Right renal pelvis (tissue), 4 donors: ENCODE results near the gene HLA-G. TPM values are rescaled to one million over a fixed set of nuclear protein-coding genes. Genes with fewer than 3 reads are reported as not detected.
"Not testable (repeated sequence)": the region's sequence is repeated elsewhere in the genome, so short reads cannot be mapped to it uniquely, and the experiment has no call there.

Experiments used
- DNase-seq, 4 donors: peaks; one replicate each; pipeline ENCODE4 v3.0.0-alpha.2; 2013; ENCODE audit warnings: low read depth in 4 of 4, low spot score in 3 of 4, missing footprints in 1 of 4
- polyA plus RNA-seq, 4 donors: library from polyadenylated mRNA; unstranded; fragments of 120-200 nt; gene quantifications; one replicate each; pipeline ENCODE4 v1.2.1, GENCODE V29; 2013; ENCODE audit not compliant: insufficient read length in 4 of 4

Gene HLA-G
- 10 to 100 TPM in 1 of 4 donors, 1 to 10 TPM in 2, under 1 TPM in 1; 0.53 to 11.2 (median 4.6) TPM for polyA plus RNA-seq

GRCh38 chr6:29827579-29828470 is at the start of gene HLA-G:
Gene HLA-G, plus strand, starts transcription at chr6:29827825. Its CDS starts 20 bp downstream, at chr6:29827845.
- no peak for DNase-seq

GRCh38 chr6:29780019-29780698 is 47.5 kb upstream of the HLA-G start:
- DNase-seq, result not testable (repeated sequence)

DNA sequence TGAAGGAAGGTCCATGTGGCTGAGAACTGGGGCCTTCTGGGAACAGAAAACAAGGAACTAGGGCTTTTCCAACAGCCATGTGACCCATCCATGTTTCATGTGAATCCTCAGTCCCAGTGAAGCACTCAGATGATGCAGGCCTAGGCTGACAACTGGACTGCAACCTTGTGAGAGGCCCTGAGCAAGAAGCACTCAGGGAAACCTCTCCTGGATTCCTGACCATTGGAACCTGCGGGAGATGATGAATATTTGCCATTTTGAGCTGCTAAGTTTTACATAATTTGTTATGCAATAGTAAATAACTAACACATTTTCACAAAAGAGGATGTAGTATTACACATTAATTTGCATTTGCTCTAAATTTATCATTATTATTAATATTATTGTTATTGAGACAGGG is 38.4 kb upstream of the HLA-G start:
- no peak for DNase-seq

GRCh38 chr6:29790626-29791025 is 37.0 kb upstream of the HLA-G start:
- DNase-seq, result no peak

DNA sequence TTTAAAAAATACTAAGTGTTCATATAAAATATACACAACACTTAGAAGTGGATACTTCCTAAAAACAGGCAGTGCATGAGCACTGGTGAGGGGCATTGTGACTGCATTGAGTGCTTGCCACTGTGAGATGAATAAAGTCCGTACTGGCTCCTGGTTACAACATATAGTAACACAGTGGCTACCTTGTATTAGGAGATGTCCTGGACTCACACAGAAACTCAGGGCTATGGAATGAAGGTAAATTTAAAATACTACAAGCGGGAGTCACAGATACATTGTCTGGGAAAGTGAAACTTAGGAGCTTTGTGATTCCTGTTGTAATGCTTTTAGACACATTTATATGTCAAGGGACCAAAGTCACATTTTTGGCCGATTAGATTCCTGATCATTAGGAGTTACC is 36.5 kb upstream of the HLA-G start:
- no peak for DNase-seq

GRCh38 chr6:29791786-29792122 is 35.9 kb upstream of the HLA-G start:
- DNase-seq, result no peak

DNA sequence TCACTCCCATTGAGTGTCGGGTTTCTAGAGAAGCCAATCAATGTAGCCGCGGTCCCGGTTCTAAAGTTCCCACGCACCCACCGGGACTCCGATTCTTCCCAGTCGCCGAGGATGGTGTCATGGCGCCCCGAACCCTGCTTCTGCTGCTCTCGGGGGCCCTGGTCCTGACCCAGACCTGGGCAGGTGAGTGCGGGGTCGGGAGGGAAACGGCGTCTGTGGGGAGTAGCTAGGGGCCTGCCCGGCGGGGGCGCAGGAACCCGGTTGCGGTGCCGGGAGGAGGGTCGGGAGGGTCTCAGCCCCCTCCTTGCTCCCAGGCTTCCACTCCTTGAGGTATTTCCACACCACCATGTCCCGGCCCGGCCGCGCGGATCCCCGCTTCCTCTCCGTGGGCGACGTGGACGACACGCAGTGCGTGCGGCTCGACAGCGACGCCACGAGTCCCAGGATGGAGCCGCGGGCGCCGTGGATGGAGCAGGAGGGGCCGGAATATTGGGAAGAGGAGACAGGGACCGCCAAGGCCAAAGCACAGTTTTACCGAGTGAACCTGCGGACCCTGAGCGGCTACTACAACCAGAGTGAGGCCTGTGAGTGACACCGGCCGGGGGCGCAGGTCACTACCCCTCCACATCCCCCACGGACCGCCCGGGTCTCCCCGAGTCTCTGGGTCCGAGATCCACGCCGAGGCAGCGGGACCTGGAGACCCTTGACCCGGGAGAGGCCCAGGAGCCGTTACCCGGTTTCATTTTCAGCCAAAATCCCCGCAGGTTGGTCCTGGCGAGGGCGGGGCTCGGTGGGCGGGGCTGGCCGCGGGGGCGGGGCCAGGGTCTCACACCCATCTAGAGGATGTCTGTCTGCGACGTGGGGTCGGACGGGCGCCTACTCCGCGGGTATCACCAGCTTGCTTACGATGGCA is 35.2 kb upstream of the HLA-G start:
- DNase-seq, result no peak

GRCh38 chr6:29793036-29793356 is 34.6 kb upstream of the HLA-G start:
- DNase-seq, result no peak

- no peak for DNase-seq
Measured at GRCh38 chr6:29793796-29794195, 33.8 kb upstream of the HLA-G start.

DNA sequence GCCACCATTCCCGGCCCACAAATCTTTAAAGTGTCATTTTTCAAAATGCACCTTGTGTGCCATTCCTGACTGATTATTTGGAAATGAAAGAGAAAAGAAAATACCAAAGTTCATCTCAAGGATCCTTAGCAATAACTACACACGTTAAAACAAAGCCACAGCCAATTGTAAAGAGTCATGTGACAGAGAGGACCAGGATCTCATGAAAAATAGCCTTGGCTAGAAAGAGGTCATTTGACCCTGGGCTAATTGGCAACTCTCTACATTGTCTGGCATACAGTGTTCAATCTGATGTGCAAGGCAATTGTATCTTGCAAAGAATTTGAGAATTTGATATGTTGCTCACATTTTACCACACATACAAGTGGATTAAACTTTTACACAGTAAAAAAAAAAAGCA is 31.6 kb upstream of the HLA-G start:
- DNase-seq, result no peak

DNA sequence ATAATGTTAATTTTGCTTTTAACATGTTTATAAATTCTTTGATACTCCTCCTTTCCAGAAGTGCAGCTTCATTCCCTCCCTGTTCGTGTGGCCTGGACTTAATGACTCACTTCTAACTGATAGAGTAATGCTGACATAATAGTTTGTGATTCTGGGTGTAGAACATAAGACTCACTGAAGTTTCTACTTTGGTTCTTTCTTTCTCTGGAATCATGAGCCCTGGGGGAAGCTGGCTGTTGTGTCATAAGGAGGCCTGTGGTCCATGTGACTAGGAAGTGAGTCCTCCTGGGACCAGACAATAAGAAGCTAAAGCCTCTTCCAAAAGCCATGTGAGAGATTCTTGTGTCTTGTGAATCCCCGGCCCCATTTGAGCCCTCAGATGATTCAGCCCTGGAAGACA is 30.5 kb upstream of the HLA-G start:
- DNase-seq, result no peak

GRCh38 chr6:29797966-29798365 is 29.7 kb upstream of the HLA-G start:
- DNase-seq, result no peak

DNA sequence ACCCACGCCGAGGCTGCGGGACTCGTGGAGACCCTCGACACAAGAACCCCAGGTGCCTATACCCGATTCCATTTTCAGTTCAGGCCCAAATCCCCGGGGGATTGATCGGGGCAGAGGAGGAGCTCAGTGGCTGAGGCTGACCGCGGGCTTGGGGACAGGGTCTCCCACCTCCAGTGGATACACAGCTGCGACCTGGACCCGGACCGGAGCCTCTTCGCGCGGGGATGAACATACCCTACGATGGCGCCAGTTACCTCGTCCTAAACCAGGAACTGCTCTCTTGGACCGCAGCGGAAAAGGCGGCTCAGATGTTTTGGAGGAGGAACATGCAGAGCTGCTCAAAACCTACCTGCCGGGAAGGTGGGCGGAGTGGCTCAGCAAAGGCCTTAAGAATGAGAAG is 27.4 kb upstream of the HLA-G start:
- DNase-seq, result no peak

DNA sequence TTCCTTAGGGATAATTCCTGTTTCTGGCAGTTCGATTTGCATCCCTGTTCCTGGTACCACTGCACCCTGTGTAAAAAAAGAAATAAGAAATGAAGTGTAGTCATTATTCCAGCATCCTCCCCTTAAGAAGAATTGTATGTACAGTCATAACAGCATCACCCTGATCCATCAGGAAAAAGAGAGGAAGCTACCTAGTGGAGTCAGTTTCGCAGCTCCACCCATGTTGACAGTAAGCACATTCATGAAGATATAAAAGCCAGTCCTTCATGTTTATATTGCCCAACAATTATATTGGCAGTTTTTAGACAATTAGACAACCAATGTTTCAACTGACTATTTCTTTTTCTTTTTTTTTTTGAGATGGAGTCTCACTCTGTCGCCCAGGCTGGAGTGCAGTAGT is 21.2 kb upstream of the HLA-G start:
- no peak for DNase-seq

DNA sequence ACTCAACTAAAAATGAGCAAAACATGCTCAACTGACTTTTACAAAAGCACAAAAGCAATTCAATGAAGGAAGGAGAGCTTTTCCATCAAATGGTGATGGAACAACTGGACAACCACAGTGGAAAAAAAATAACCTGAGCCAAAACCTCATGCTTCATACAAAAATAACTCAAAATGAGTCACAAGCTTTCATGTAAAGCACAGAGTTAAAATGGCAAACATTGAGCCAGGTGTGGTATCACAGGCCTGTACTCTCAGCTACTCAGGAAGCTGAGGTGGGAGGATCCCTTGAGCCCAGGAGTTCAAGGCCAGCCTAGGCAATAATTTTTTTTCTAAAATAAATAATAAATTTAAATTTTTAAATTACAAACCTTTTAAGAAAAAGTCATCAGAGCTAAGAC is 18.4 kb upstream of the HLA-G start:
- DNase-seq, result no peak

DNA sequence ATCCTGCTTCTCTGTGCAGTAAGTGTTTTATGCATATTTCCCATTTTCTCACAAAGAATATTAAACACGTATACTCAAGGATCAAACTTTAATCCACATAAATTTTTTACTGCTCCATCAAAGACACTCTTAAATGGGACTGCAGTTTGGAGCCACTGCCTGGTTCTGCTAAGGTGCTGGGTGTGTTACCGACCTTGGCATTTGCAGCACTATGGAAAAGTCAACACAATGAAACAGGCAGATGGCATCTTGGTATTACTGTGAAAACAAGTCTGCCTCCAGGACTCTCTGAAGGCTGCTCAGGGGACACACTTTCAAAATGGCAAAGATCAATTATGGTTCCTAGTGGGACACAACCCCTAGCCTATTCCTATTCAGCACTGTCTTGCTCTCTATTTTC is 17.3 kb upstream of the HLA-G start:
- DNase-seq, result no peak

DNA sequence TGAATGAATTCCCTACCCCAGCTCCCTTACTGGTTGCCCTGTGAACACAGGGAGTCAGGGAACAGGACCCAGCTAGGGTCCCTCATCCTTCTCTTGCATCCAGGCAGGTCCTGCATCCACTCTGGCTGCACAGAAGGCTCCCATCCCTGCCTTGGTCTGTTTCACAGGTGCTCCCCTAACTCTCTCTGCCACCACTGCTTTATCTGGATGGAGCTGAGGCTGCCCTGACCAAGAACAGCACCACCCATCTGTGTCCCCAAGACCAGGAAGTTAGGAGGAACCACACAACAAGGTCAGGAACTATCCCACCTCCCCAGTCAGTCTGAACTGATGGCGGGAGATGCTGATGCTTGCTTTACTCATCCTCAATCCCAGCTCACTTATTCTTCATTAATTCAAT is 16.2 kb upstream of the HLA-G start:
- DNase-seq, result no peak

GRCh38 chr6:29813066-29813465 is 14.6 kb upstream of the HLA-G start:
- no peak for DNase-seq

GRCh38 chr6:29813809-29814208 is 13.8 kb upstream of the HLA-G start:
- DNase-seq, result no peak

DNA sequence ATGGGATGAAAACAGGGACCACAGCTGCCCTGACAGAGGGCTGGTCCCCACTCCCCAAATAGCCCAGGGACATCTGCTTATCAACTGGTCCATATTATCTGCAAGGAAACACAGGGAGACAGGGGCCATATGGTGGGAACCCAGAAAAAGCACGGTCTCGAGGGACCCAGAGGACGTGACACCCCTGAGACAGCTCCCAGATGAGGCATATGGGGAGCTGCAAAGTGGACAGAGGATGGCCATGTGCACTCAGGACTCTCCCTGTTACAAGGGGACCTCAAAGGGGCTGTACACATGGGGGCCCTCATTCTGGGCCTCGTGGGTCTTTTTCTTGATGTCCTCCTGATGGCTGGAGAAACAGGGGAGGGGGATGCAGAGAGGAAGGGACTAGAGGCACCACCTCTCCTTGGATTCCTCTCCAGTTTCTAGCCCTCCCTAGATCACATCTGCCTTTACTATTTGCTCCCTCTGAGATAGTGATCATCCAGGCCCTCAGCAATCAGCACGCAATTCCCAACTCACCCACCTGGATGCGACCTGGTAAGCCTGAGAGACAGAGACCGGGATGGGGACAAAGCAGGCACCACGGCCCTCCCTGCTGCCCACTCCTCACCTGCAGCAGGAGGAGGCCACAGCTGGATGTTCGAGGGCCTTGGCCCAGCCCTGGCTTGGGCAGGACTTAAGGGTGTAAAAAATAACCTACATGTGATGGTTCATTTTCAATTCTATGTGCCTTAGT is 13.1 kb upstream of the HLA-G start:
- DNase-seq, result no peak
